Stomach (tissue), 9 donors: Measurements from ENCODE around the gene TMEM256. TPM values are rescaled to one million over a fixed set of nuclear protein-coding genes. Genes with fewer than 3 reads are reported as not detected.
"Not testable (repeated sequence)": the region's sequence is repeated elsewhere in the genome, so short reads cannot be mapped to it uniquely, and the experiment has no call there.

Source experiments
- DNase-seq, 2 donors: peaks; one replicate each; pipeline versions ENCODE4 v3.0.0 to v3.0.0-alpha.2; 2013 to 2019
- H3K27ac ChIP-seq, 5 donors: fragments of 200-600 bp in 4 of 5; sonication (generic) in 4 of 5; one replicate each; pipeline ENCODE4 v1.5.1; 2013 to 2019; ENCODE audit warnings: mild to moderate bottlenecking in 1 of 5, moderate library complexity in 1 of 5
- H3K27me3 ChIP-seq, 3 donors: fragments of 200-600 bp; sonication (generic); one replicate each; pipeline ENCODE4 v1.5.1; 2017 to 2019; ENCODE audit warnings: mixed run types in 1 of 3
- H3K36me3 ChIP-seq, 4 donors: fragments of 200-600 bp; sonication (generic); 1 replicate in 3 of 4; 2 replicates in 1 of 4; pipeline ENCODE4 v1.5.1; 2016 to 2019
- H3K4me1 ChIP-seq, 4 donors: fragments of 200-600 bp; sonication (generic); one replicate each; pipeline ENCODE4 v1.5.1; 2016 to 2019
- H3K4me3 ChIP-seq, 4 donors: fragments of 200-600 bp; sonication (generic) in 3 of 4; one replicate each; pipeline ENCODE4 v1.5.1; 2016 to 2019; ENCODE audit warnings: mild to moderate bottlenecking in 1 of 4
- H3K9me3 ChIP-seq, 4 donors: fragments of 200-600 bp; sonication (generic); one replicate each; pipeline ENCODE4 v1.5.1; 2016 to 2019
- EP300 ChIP-seq: sonication (generic); formaldehyde crosslinking; IDR thresholded peaks from one replicate; pipeline ENCODE4 v1.6.1; 2017; ENCODE audit warnings: antibody characterized with exemption
- POLR2A ChIP-seq, 4 donors: fragments of 450-650 bp; IDR thresholded peaks; one replicate each; pipeline ENCODE4 v1.6.1; 2016; ENCODE audit warnings: antibody characterized with exemption in 4 of 4, control low read depth in 2 of 4, mild to moderate bottlenecking in 1 of 4, moderate library complexity in 1 of 4
- POLR2AphosphoS5 ChIP-seq, 3 donors: sonication (generic); formaldehyde crosslinking; IDR thresholded peaks; one replicate each; pipeline ENCODE4 v1.6.1; 2016; ENCODE audit warnings: antibody characterized with exemption in 3 of 3
- WGBS, 5 donors: extraction: QIAGEN DNeasy Blood & Tissue Kit in 3 of 5; methylation state at CpG; one replicate each; pipeline versions ENCODE4 v1.1.5 to v1.1.7; 2013 to 2018; 5-methylcytosine and 5-hydroxymethylcytosine counted together
- intact Hi-C: fragments of 100-400 bp; cut with DNase I; formaldehyde crosslinking; loops from one replicate; pipeline ENCODE4 v1.15.1; 2023; ENCODE audit warnings: low total_unique reads
- polyA plus RNA-seq, 3 donors: library from polyadenylated mRNA; stranded (reverse); fragments of 200-250 nt; gene quantifications; one replicate each; pipeline ENCODE4 v1.2.3, GENCODE V29; 2013
- total RNA-seq, 5 donors: library from RNA; depleted of rRNA; stranded (reverse); fragments of >200 nt; gene quantifications; one replicate each; pipeline versions ENCODE4 v1.1.0 to v1.2.3, GENCODE V29; 2014 to 2016
- TF ChIP-seq, protein P1 (sequence below), 7 experiments: fragments of 450-650 bp in 4 of 7; fragments of 200-600 bp in 3 of 7; sonication (generic) in 3 of 7; IDR thresholded peaks; one replicate each; pipeline ENCODE4 v1.5.1; 2016 to 2019; ENCODE audit warnings: antibody characterized with exemption in 7 of 7, control low read depth in 2 of 7, mild to moderate bottlenecking in 1 of 7
- donor health status: healthy with polysubstance abuse.
- donor health status: Bipolar disorder and iron deficiency.
- donor health status: healthy.

The TMEM256 gene
- total and polyA plus RNA-seq, 8 donors: 39.8 to 347 (median 253) TPM; not detected in 1

DNA sequence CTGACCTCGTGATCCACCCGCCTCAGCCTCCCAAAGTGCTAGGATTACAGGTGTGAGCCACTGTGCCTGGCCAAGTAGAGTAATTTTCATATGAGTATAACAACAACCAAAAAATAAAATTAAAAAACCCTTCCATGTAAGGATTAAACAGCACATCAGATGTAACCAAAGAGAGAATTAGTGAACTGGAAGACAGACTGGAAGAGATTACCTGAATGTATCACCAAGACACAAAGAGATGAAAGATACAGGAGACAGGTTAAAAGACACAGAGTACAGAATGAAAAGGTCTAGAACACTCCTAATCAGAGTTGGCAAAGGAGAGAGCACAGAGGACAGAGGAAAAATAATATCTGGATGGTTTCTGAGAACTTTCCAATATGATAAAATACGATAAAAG is 24.8 kb downstream of the TMEM256 start:
- 94 to 100% (median 95%) methylated on average over 3 of the region's 3 CpGs for WGBS, 5 donors
- H3K4me3 ChIP-seq: no peak overlapping the region
- H3K27ac ChIP-seq: no peak overlapping the region
- peaks cover 25 to 42% (median 35%) of the 10 kb centered on the region in 4 donors for H3K4me1 ChIP-seq
- peaks cover 0 to 11% (median 6%) of the 10 kb centered on the region in 4 donors for H3K36me3 ChIP-seq
- H3K9me3 ChIP-seq: no peaks in the 10 kb centered on the region
- peaks cover 0 to 28% (median 5%) of the 10 kb centered on the region in 3 donors for H3K27me3 ChIP-seq
- TF ChIP-seq EP300: no peak
- TF ChIP-seq, protein P1, sequence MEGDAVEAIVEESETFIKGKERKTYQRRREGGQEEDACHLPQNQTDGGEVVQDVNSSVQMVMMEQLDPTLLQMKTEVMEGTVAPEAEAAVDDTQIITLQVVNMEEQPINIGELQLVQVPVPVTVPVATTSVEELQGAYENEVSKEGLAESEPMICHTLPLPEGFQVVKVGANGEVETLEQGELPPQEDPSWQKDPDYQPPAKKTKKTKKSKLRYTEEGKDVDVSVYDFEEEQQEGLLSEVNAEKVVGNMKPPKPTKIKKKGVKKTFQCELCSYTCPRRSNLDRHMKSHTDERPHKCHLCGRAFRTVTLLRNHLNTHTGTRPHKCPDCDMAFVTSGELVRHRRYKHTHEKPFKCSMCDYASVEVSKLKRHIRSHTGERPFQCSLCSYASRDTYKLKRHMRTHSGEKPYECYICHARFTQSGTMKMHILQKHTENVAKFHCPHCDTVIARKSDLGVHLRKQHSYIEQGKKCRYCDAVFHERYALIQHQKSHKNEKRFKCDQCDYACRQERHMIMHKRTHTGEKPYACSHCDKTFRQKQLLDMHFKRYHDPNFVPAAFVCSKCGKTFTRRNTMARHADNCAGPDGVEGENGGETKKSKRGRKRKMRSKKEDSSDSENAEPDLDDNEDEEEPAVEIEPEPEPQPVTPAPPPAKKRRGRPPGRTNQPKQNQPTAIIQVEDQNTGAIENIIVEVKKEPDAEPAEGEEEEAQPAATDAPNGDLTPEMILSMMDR (IDR thresholded peaks at IDR 0.05): no peak
- no peak for TF ChIP-seq POLR2A (IDR thresholded peaks at IDR 0.05)
- intact Hi-C loops: no loop called here
- DNase-seq: no peak

GRCh38 chr17:7374353-7374752 is 29.5 kb downstream of the TMEM256 start:
- WGBS, 5 donors: 76 to 89% (median 82%) methylated on average over 2 of the region's 2 CpGs
- H3K27me3 ChIP-seq: peaks cover 0 to 13% (median 0%) of the 10 kb centered on the region in 3 donors
- intact Hi-C loops: no loop called here
- H3K4me1 ChIP-seq: no peaks in the 10 kb centered on the region
- H3K36me3 ChIP-seq: no peaks in the 10 kb centered on the region
- TF ChIP-seq POLR2A (IDR thresholded peaks at IDR 0.05) (no peak), POLR2AphosphoS5 (IDR thresholded peaks at IDR 0.05) (no peak), EP300 (no peak)
- TF ChIP-seq, protein P1 (IDR thresholded peaks at IDR 0.05): no peak
- no peak for DNase-seq
- no peak overlapping the region for H3K27ac ChIP-seq
- no peaks in the 10 kb centered on the region for H3K9me3 ChIP-seq
- no peak overlapping the region for H3K4me3 ChIP-seq

DNA sequence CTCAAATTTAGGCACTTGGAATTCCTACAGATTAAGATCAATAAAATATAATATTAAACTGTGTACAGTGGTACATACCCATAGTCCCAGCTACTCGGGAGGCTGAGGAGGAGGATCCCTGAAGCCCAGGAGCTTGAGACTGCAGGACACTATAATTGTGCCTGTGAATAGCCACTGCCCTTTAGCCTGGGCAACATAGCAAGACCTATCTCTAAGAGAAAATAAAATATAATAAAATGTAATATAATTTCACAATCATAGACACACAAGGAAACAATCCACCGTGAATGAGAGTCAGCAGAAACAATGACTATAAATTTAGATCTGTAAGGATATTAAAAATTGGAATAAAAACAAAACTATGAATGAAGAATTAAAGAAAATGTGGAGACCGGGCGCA is 33.0 kb downstream of the TMEM256 start:
- WGBS, 5 donors: 82 to 90% (median 86%) methylated on average over 4 of the region's 4 CpGs
- TF ChIP-seq, protein P1 (IDR thresholded peaks at IDR 0.05): no peak
- no peak for TF ChIP-seq POLR2A (IDR thresholded peaks at IDR 0.05)
- no peak for TF ChIP-seq EP300
- no peak for TF ChIP-seq POLR2AphosphoS5 (IDR thresholded peaks at IDR 0.05)
- Histone ChIP-seq H3K4me1 (no peaks in the 10 kb centered on the region), H3K36me3 (no peaks in the 10 kb centered on the region), H3K9me3 (no peaks in the 10 kb centered on the region), H3K4me3 (no peak overlapping the region), H3K27ac (no peak overlapping the region), H3K27me3 (peaks cover 0 to 13% (median 0%) of the 10 kb centered on the region in 3 donors)
- intact Hi-C loops: no loop called here
- no peak for DNase-seq

DNA sequence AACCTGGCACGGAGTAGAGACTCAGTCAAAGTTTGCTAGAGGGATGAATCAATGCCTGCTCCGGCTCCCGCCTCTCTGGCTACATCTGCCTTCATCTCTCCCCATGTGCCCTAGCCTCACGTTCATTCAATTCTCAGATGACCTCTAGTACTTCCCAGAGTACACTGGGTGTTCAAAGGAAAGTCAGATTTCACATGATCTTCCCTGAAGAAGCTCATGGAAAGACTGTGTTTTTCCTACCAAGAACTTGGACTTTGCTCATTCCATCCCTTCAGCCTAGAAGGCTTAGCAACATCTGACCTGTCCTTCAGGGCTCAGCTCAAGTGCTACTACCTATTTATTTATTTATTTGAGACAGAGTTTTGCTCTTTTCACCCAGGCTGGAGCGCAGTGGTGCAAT is 34.1 kb downstream of the TMEM256 start:
- Histone ChIP-seq H3K36me3 (no peaks in the 10 kb centered on the region), H3K27me3 (peaks cover 0 to 13% (median 0%) of the 10 kb centered on the region in 3 donors), H3K4me1 (no peaks in the 10 kb centered on the region), H3K4me3 (no peak overlapping the region), H3K27ac (no peak overlapping the region), H3K9me3 (no peaks in the 10 kb centered on the region)
- intact Hi-C loops: loop anchor here (10.0 kb wide), 1 partner anchor 55 kb away; the partner anchor contains the start of genes SPEM1, SPEM2 and SPEM3
- WGBS, 5 donors: 74 to 79% (median 77%) methylated on average over 5 of the region's 5 CpGs
- no peak for DNase-seq
- TF ChIP-seq, protein P1 (IDR thresholded peaks at IDR 0.05): no peak
- TF ChIP-seq POLR2A (IDR thresholded peaks at IDR 0.05): no peak
- no peak for TF ChIP-seq POLR2AphosphoS5 (IDR thresholded peaks at IDR 0.05)
- TF ChIP-seq EP300: no peak

- H3K9me3 ChIP-seq, H3K36me3 ChIP-seq, H3K4me1 ChIP-seq, H3K27ac ChIP-seq, DNase-seq, H3K4me3 ChIP-seq: not testable (repeated sequence)
- intact Hi-C loops: loop anchor here (10.0 kb wide), 1 partner anchor 56 kb away; the partner anchor contains the start of genes SPEM1, SPEM2 and SPEM3
- peaks cover 0 to 13% (median 0%) of the 10 kb centered on the region in 3 donors for H3K27me3 ChIP-seq
- 86 to 91% (median 90%) methylated on average over 5 of the region's 5 CpGs for WGBS, 5 donors
Observed at GRCh38 chr17:7368599-7368994, 35.3 kb downstream of the TMEM256 start.
